Raji (cell line): ENCODE data around the gene PDXP.
A peak's percentile ranks its signal among the peaks of the same experiment; 100 is the strongest.

Source experiments
- POLR2A ChIP-seq: IDR thresholded peaks from 2 replicates; pipeline ENCODE4 v1.6.1; 2011; ENCODE audit warnings: low read depth, low read length, control low read depth; ENCODE audit not compliant: insufficient read depth

PDXP gene

DNA sequence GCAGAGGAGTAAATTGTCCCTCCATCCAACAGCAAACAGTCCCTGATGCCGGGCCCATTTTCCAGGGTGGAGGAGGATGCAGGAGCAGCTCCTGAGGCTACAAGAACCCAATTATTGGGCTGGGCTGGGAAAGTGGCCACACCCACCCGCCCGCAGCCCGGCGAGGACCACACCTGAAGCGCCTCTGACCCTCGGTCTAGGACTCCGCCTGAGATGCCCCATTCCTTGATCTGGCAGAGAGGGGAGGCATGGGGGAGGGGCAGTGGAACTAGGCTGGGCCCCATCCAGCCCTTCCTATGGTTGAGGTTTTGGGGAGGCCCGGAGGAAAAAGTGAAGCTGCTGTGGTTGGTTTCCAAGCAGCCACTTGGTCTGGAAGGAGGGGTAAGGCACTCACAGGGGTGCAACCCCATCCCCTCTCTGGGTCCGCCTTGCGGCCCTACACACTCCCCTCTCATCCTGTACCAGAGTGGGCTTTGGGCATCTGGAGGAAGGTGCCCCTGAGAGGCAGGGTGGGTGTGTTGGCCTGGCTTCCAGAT lies 14.5 kb downstream of the PDXP start:
- TF ChIP-seq POLR2A = no peak

DNA sequence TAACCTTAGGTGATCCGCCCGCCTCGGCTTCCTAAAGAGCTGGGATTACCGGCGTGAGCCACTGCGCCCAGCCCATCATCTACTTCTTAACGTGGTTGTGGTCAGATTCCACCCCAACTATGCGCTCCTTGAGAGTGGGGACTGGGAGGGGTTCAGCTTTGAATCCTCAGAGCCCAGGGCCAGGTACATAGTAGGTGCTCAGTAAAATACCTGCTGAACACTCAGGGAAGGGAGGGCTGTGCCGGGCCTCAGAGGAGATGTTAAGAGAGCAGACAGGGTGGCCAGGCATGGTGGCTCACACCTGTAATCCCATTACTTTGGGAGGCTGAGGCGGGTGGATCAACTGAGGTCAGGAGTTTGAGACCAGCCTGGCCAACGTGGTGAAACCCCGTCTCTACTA lies 15.7 kb downstream of the PDXP start:
- TF ChIP-seq POLR2A = no peak

DNA sequence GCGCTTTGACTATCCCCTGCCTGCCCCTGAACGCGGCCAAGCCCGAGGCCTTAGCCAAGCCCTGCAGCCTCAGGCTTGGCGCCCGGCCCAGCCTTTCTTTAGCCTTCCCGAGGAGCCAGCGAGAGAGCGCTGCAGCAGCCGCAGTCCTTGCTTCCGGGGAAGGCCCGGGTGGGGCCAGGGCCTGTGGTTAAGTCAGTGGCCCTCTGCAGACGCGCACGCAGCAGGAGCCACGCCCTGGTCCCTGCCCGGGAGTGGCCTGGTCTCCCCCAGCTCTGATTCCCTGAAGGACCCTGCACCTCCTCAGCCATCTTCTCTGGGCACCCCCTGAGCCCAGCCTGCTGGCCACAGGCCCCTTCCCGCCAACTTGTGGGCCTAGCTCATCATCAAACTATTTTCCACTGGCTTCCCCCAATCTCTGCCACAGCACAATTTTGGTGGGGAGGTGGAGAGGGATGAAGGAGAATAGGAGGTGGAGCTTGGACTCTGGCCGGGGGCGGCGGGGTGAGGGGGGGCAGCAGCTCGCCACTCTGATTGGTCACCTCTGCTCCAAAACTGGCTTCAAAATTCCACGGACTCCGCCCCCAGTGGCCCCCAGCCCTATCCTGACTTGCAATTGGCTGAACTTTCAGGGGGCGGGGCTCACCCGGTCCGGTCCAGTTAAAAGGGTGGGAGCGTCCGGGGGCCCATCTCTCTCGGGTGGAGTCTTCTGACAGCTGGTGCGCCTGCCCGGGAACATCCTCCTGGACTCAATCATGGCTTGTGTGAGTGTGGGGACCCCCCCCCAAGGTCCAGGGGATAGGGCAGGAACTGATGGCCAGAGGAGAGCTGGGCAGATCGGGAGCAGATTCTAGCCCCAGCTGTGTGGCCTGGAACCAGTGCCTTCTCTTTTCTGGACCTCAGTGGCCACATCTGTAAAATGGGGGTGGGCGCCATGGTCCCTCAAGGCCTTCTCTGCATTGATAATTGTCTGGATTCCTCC lies 16.7 kb downstream of the PDXP start, which contains the start of gene LGALS1:
LGALS1 (plus strand) TSS at position 686 of the 979 bp plus-strand sequence; CDS start at position 753, 67 bp downstream.
- TF ChIP-seq POLR2A = no peak

DNA sequence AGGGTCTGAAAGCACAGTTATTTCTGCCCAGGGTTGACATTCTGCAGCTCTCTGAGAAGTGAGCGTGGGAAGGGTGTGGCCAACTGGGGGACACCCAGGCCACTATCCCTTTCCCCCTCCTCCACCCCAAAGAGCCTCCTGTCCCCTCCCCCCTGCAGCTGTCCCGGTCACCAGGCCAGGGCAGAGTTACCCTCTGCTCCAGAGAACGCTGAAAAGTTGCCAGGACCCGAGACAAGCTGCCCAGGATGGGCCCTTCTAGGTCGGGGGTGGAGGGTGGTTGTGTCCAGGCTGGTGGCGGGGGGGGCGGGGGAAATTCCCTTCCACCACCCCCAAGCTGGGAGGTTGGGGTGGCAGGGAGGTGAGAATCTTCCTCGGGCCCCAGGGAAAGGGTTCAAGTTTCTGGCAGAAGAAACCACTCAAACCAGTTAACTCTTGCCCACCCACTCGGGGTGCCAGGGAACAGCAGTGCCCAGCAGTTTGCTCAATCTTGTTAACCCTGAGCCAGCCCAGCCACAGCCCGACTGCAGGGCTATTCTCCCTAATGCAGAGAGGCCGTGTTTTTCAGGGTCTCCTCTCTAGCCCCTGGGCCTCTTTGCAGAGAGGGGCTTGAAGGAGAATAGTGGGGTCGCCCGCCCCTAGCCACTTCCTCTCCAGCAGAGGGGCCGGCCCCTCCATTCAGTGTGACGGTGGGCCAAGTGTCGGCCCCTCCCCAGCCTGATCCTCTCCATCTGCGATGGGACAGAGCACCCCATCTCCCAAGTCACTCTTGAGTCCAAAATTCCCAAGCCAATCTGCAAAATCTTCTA lies 17.6 kb downstream of the PDXP start:
- TF ChIP-seq POLR2A = no peak

DNA sequence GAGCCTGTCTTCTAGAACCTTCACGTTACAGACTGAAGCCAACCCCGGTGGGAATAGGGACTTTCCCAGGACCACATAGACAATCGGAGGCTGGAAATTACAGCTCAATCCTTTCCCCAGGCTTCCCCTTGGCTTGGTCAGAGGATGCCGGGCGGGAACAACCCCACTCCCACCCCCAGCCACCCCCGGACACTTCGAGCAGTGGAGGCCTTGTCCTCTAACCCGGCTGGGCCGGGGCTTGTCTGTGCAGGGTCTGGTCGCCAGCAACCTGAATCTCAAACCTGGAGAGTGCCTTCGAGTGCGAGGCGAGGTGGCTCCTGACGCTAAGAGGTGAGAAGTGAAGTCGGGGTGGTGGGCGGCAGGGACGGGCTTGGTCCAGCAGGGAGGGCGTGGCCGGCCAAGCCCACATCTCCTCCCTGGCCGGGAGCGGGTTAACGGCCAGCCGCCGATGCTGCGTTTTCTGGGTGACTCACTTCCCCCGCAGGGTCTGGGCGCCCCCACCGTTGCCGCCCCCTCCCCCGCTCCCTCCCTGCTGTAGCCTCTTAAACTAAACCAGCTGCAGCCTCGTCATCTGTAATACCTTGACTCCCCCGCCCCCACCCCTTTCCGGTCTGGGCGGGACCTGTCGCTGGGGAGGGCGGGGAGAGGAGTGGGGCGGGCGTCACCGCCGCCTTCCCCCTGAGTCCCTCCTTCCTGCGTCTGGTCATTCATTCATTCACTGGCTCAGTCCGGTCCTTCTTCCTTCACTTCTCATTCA lies 18.4 kb downstream of the PDXP start:
- peak; percentile 35; the same call in 1 of the 2 replicates for TF ChIP-seq POLR2A

DNA sequence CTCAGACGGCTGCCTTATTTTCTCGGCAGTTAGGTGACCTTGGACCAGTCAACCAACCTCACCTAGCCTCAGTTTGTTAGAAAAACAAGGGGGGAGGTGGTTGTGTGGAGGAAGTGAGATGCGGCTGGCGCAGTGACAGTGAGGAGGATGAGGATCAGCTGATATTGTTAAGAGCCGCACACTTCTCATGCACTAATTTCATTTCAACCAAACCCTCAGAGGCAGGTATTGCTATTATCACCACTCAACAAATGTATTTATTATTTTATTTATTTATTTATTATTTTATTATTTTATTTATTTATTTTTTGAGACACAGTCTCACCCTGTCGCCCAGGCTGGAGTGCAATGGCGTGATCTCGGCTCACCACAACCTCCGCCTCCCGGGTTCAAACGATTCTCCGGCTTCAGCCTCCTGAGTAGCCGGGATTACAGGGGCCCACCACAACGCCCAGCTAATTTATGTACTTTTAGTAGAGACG lies 19.0 kb downstream of the PDXP start:
- no peak for TF ChIP-seq POLR2A

DNA sequence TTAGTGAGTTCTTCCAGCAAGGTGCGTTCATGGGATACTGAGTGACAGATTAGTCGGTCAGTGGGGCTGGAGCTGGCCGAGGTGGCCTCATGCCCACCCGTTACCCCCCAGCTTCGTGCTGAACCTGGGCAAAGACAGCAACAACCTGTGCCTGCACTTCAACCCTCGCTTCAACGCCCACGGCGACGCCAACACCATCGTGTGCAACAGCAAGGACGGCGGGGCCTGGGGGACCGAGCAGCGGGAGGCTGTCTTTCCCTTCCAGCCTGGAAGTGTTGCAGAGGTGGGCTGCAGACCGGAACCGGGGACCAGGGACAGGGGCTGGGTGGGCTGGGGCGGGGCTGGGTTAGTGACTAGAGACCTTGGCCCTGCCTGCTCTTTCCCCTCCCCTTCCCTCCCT lies 19.8 kb downstream of the PDXP start:
- no peak for TF ChIP-seq POLR2A

DNA sequence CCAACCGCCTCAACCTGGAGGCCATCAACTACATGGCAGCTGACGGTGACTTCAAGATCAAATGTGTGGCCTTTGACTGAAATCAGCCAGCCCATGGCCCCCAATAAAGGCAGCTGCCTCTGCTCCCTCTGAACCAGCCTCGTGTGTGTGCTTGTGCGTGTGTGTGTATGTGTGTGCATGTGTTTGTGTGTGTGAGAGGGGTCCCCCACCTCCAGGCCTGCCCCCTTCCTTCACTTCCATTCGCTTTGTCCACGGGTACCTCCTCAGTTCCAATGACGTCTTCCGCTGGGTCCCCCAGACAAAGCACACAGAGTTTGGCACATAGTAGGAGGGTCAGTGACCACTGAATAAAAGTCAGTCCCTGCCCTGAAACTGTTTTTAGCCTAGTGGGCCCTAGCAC lies 21.1 kb downstream of the PDXP start:
- TF ChIP-seq POLR2A = no peak

DNA sequence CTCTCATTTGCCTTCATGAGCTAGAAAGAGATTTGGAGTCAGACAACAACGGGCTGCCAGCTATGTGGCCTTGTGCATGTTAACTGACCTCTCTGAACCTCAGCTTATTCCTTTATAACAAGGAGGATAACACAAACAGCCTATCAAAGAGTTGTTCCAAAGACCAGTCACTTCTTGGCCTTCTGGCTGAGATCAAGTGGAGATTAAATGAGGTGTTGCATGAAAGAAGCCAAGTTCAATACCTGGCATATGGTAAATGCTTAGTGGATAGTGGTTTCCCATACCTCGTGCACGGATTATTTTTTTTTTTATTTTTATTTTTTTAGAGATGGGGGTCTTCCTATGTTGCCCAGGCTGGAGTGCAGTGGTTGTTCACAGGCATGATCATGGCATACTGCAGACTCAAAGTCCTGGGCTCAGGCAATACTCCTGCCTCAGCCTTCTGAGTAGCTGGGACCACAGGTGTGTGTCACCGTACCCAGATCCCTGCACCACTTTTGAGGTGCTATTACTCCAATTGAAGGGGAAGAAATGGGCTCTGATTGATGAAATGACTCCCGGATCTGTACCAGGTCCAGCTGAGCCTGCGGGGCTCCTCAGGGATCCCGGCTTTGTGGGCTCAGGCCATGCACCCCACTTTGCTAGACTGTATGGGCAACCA lies 21.8 kb downstream of the PDXP start:
- no peak for TF ChIP-seq POLR2A

DNA sequence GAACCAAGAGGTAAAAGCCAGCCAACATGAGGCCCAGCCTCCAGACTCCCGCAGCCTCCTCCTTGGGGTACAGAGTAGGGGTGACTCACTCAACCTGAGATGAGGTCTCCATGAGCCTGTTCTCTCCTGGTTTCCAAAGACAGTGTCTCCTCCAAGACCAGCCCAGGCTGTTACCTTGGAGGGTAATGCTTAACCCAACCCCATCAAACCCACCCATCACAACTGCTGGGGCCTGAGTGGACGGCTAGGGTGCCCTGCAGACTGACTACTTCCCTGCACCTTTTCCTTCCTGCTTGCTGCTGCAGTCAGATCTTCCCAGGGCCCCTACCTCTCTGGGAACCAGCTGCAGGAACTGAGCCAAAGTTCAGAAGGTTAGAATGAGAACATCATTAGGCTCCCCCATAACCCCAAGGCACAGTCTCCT lies 22.5 kb downstream of the PDXP start:
- TF ChIP-seq POLR2A = no peak

DNA sequence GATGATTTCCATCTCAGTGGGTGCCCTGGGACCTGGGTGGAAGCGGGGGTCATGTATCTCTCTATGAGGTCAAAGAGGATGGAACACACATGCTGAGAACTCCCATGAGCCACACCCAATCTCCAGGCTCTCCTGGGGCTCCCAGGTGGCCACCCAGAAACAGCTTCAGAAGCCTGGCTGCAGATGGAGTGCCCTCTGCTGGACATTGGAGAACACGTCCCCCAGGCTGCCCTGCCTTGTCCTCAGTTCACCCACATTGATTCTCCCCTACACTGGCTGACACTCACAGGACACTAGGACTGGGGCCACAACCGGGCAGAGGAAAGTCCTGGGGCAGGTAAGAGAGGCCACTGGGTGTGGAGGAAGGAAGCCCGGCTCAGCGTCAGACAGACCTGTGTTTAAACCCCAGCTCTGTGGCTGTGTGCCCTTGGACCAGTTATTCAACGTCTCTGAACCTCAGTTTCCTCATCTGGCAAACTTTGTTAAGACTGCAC lies 23.1 kb downstream of the PDXP start:
- TF ChIP-seq POLR2A = no peak

DNA sequence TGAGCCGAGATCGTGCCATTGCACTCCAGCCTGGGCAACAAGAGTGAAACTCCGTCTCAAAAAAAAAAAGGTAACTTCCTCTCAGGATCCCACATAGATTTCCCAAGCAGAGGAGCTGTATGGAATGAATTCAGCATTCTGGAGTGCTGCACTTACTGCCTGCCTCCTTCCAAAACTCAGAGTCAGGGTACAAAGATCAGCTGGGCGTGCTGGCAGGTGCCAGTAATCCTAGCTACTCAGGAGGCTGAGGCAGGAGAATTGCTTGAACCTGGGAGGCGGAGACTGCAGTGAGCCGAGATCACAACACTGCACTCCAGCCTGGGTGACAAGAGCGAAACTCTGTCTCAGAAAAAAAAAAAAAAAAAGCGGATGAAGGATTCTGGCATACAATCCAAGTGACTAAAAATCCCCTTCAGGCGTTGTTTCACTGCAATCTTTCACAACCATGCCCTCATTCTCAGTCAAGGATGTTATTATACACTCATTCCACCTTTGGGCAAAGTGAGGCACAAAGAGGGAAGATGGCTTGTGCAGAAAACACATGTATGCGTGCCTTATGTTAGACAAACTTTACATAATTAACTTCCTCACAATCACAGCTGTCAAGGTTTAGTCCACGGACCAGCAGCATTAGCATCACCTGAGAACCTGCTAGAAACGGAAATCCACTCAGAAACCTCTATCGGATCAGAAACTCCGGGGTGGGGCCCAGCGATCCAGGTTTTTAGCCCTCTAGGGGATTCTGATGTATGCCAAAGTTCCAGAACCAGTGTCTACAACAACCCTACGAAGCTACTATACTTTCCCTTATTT lies 26.5 kb downstream of the PDXP start:
- TF ChIP-seq POLR2A = no peak

DNA sequence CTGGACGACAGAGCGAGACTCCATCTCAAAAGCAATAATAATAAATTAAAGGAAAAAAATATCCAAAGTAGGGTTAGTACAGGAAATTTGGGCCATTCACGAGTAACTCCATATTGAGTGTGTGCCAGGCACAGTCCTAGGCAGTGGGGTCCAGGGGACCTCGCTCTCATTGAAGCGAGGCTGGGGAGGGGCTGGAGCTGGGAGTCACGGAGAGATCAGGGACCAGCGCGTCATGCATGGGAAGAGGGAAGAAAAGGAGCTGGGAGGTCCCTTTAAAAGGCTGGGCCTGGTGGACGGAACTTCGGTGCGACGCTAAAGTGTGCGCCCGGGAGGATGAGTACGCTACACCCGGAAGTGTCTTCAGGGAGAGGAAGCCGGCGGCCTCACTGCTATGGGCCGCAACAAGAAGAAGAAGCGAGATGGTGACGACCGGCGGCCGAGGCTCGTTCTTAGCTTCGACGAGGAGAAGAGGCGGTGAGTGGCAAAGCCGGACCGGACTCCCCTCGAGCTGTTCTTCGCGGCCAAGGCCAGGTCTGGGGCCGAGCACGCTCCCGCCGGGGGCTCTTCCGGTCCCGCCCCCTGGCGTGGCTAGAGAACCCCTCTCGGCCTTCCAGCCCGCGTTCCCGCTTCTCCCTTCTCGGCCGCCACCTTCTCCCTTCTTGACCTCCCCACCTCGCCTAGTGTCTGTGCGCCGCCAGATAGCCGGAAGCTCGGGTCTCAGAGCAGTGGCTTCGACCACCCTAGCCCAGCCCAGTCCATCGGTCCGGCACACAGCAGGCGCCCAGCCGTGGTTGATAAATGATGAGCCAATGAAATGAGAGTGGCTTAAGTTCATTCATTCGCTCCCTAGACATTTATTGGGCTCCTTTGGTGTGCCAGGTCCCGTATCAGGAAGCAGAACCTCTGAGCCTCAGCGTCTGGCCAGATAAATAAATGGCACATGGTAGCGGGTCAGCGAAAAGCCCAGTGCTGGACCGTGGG lies 27.8 kb downstream of the PDXP start, which contains the start of gene NOL12:
NOL12 (plus strand) TSS at position 342 of the 981 bp plus-strand sequence; CDS start at position 392, 50 bp downstream.
- peak; percentile 77 for TF ChIP-seq POLR2A
